ENCODE results near the gene TBC1D22A.

DNA sequence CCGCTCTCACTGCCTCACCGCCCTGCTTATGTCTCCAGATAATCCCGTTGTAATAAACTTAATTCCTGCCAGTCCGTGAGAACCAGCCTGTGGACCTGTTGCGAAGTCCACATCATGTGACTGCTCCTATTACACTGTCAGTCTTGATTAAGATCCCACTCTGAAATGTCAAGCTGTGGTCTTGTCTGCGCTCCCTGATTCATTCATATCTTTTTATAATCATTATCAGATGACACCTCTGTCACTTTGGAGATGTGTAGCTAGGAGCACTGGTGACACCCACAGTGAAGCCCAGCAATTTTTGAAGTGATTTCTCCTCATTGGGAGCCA is 377.3 kb downstream of the TBC1D22A start:
- TF ChIP-seq CTCF (IDR thresholded peaks at IDR 0.05 in 2 of 3, conservative IDR thresholded peaks at IDR 0.05 in 1 of 3; ENCODE audit: borderline replicate concordance in 1 of 3, insufficient read depth in 1 of 3, low read depth in 2 of 3, low read length in 2 of 3) (no peak), SRF (IDR thresholded peaks at IDR 0.05; ENCODE audit: low read depth) (no peak), RAD21 (IDR thresholded peaks at IDR 0.05; ENCODE audit: low read depth) (no peak), POLR2A (IDR thresholded peaks at IDR 0.05; ENCODE audit: borderline replicate concordance, extremely low read depth, insufficient read depth, insufficient read length) (no peak), ELF1 (IDR thresholded peaks at IDR 0.05; ENCODE audit: borderline replicate concordance, low read depth) (no peak), CBX3 (IDR thresholded peaks at IDR 0.05; ENCODE audit: low read depth) (no peak), ZBTB33 (IDR thresholded peaks at IDR 0.05; ENCODE audit: extremely low read depth, insufficient replicate concordance, low read length) (no peak), POLR2AphosphoS5 (IDR thresholded peaks at IDR 0.05; ENCODE audit: low read depth, low read length) (no peak), SIN3A (IDR thresholded peaks at IDR 0.05; ENCODE audit: low read depth) (no peak), JUND (IDR thresholded peaks at IDR 0.05) (no peak), EGR1 (IDR thresholded peaks at IDR 0.05; ENCODE audit: low read depth) (no peak)
